ENCODE results near the gene WNT9B.

DNA sequence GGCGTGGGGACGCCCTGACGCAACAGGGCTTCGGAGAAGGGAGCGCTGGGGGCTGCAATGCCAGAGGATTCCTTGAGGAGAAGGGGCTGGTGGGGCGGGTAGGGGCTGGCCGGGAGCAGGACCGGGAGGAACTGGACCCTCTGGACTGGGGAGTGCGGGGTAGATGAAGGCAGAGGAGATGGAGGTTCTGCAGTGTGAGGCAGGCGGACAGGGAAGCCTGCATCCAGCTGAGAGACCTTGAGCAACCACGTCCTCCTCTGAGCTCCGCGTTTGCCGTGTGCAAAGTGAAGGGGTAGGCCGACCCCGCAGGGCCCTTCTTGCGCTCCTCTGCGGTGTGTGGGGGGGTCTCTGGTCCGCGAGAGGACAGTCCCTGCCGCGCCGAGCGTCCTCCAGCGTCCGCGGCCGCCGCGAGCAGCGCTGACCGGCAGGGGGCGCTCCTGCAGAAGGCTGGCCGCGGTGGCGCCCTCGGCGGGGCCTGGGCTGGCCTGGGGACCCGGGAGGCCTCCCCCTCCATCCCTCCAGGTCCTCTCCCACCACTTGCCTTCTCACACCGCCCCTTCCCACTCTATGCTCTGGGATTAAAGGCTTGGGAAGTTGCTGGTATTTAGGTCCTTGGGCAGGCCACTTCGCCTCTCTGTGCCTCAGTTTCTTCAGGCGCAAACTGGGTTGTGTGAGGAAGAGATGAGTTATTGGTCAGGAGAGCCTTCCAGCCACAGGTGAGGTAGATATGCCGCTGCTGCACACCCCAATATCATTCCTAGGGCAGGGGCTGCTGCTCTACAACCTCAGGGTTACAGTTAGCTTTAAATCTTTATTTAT, 9.6 kb upstream of the WNT9B start:
- TF ChIP-seq EZH2 (IDR thresholded peaks at IDR 0.05; ENCODE audit: low read length, unreplicated experiment) = no peak
- TF ChIP-seq CTCF (conservative IDR thresholded peaks at IDR 0.05; ENCODE audit: low read depth, low read length) = peak; percentile 98
- TF ChIP-seq EZH2phosphoT487 (IDR thresholded peaks at IDR 0.05; ENCODE audit: borderline replicate concordance, low read length) = no peak
